Hepatocyte (in vitro differentiated cells): ENCODE measurements around the gene PTPN18. TPM values are rescaled to one million over a fixed set of nuclear protein-coding genes. Genes with fewer than 3 reads are reported as not detected.

Experiments used
- DNase-seq: peaks from one replicate; pipeline ENCODE4 v3.0.0-alpha.2; 2016; ENCODE audit warnings: low spot score
- H2AFZ ChIP-seq: fragments of 200-600 bp; sonication (generic); 2 replicates; pipeline ENCODE4 v1.6.0; 2016; ENCODE audit warnings: antibody characterized with exemption, mild to moderate bottlenecking
- H3K27ac ChIP-seq: fragments of 200-600 bp; sonication (generic); 2 replicates; pipeline ENCODE4 v1.5.1; 2016; ENCODE audit warnings: mild to moderate bottlenecking
- H3K27me3 ChIP-seq: fragments of 200-600 bp; sonication (generic); 2 replicates; pipeline ENCODE4 v1.6.1; 2016
- H3K36me3 ChIP-seq: fragments of 200-600 bp; sonication (generic); replicated peaks from 2 replicates; pipeline ENCODE4 v1.5.1; 2016; ENCODE audit warnings: low read depth; ENCODE audit not compliant: insufficient read depth
- H3K4me1 ChIP-seq: fragments of 200-600 bp; sonication (generic); 2 replicates; pipeline ENCODE4 v1.5.1; 2016; ENCODE audit warnings: mild to moderate bottlenecking, moderate library complexity; ENCODE audit not compliant: insufficient read depth
- H3K4me2 ChIP-seq: fragments of 200-600 bp; sonication (generic); 2 replicates; pipeline ENCODE4 v1.6.0; 2016
- H3K4me3 ChIP-seq: fragments of 200-600 bp; sonication (generic); 2 replicates; pipeline ENCODE4 v1.5.1; 2016; ENCODE audit warnings: mild to moderate bottlenecking
- H3K79me2 ChIP-seq: fragments of 200-600 bp; sonication (generic); 2 replicates; pipeline ENCODE4 v1.6.0; 2017; ENCODE audit warnings: mild to moderate bottlenecking
- H3K9me2 ChIP-seq: fragments of 200-600 bp; sonication (generic); replicated peaks from 2 replicates; pipeline ENCODE4 v1.6.0; 2017; ENCODE audit warnings: mild to moderate bottlenecking; ENCODE audit not compliant: insufficient read depth
- H3K9me3 ChIP-seq: fragments of 200-600 bp; sonication (generic); 2 replicates; pipeline ENCODE4 v1.5.1; 2016; ENCODE audit warnings: low read depth, mild to moderate bottlenecking
- H4K20me1 ChIP-seq: fragments of 200-600 bp; sonication (generic); 2 replicates; pipeline ENCODE4 v1.6.0; 2016; ENCODE audit warnings: mild to moderate bottlenecking; ENCODE audit not compliant: insufficient read depth, poor library complexity, severe bottlenecking
- CTCF ChIP-seq: fragments of 200-600 bp; sonication (generic); IDR thresholded peaks from 2 replicates; pipeline ENCODE4 v1.5.1; 2016; ENCODE audit warnings: antibody characterized with exemption, mild to moderate bottlenecking; ENCODE audit not compliant: poor library complexity
- EZH2 ChIP-seq: fragments of 200-600 bp; sonication (generic); IDR thresholded peaks from 2 replicates; pipeline ENCODE4 v1.6.1; 2016; ENCODE audit warnings: antibody characterized with exemption, mild to moderate bottlenecking, borderline replicate concordance
- EZH2phosphoT487 ChIP-seq: fragments of 200-600 bp; sonication (generic); IDR thresholded peaks from one replicate; pipeline ENCODE4 v1.6.1; 2018; ENCODE audit warnings: antibody characterized with exemption, mild to moderate bottlenecking, low read depth, moderate library complexity; ENCODE audit not compliant: unreplicated experiment, severe bottlenecking
- WGBS: methylation state at CpG from one replicate; pipeline ENCODE4 v1.1.6; 2016; ENCODE audit warnings: low lambda C conversion rate; ENCODE audit errors: missing lambda C conversion rate; 5-methylcytosine and 5-hydroxymethylcytosine counted together
- polyA plus RNA-seq: library from polyadenylated mRNA; unstranded; fragments of >200 nt; fragmentation: Nextera tagmentation; extraction: Ambion mirVana; gene quantifications from 2 replicates; pipeline ENCODE4 v1.2.1, GENCODE V29; 2016
- total RNA-seq: library from RNA; depleted of rRNA; stranded (reverse); fragments of >200 nt; gene quantifications from 2 replicates; pipeline ENCODE4 v1.2.3, GENCODE V29; 2014

Gene PTPN18
- total and polyA plus RNA-seq, 2 experiments from 2014 or later = 34.7 to 34.8 TPM

GRCh38 chr2:130376433-130377293 is 20.8 kb downstream of the PTPN18 start:
- H3K9me3 ChIP-seq = no peaks in the 10 kb centered on the region
- no peak overlapping the region for H2AFZ ChIP-seq
- H4K20me1 ChIP-seq = no peaks in the 10 kb centered on the region
- peaks cover 18% of the 10 kb centered on the region for H3K79me2 ChIP-seq
- TF ChIP-seq EZH2 (no peak), EZH2phosphoT487 (no peak), CTCF (no peak)
- no peaks in the 10 kb centered on the region for H3K4me1 ChIP-seq
- H3K27me3 ChIP-seq = no peaks in the 10 kb centered on the region
- no peak overlapping the region for H3K27ac ChIP-seq
- H3K36me3 ChIP-seq = no peaks in the 10 kb centered on the region
- H3K9me2 ChIP-seq = no peaks in the 10 kb centered on the region
- WGBS = 86% methylated on average over 11 of the region's 11 CpGs
- no peak overlapping the region for H3K4me2 ChIP-seq
- no peak for DNase-seq
- H3K4me3 ChIP-seq = no peak overlapping the region

GRCh38 chr2:130377491-130377890 is 21.6 kb downstream of the PTPN18 start:
- no peaks in the 10 kb centered on the region for H3K36me3 ChIP-seq
- DNase-seq = no peak
- H2AFZ ChIP-seq = no peak overlapping the region
- H3K4me1 ChIP-seq = no peaks in the 10 kb centered on the region
- H3K4me2 ChIP-seq = no peak overlapping the region
- H3K9me2 ChIP-seq = no peaks in the 10 kb centered on the region
- TF ChIP-seq CTCF = no peak
- no peak for TF ChIP-seq EZH2
- TF ChIP-seq EZH2phosphoT487 = no peak
- no peak overlapping the region for H3K27ac ChIP-seq
- no peak overlapping the region for H3K4me3 ChIP-seq
- H3K79me2 ChIP-seq = peaks cover 18% of the 10 kb centered on the region
- no peaks in the 10 kb centered on the region for H3K27me3 ChIP-seq
- no peaks in the 10 kb centered on the region for H4K20me1 ChIP-seq
- H3K9me3 ChIP-seq = no peaks in the 10 kb centered on the region
- 93% methylated on average over 5 of the region's 5 CpGs for WGBS

- DNase-seq = no peak
- TF ChIP-seq EZH2phosphoT487 (no peak), CTCF (no peak), EZH2 (no peak)
- H3K36me3 ChIP-seq = no peaks in the 10 kb centered on the region
- no peaks in the 10 kb centered on the region for H3K4me1 ChIP-seq
- no peaks in the 10 kb centered on the region for H3K9me3 ChIP-seq
- no peak overlapping the region for H3K4me3 ChIP-seq
- H2AFZ ChIP-seq = no peak overlapping the region
- no peaks in the 10 kb centered on the region for H3K27me3 ChIP-seq
- WGBS = 90% methylated on average over 3 of the region's 3 CpGs
- no peaks in the 10 kb centered on the region for H4K20me1 ChIP-seq
- no peak overlapping the region for H3K4me2 ChIP-seq
- peaks cover 14% of the 10 kb centered on the region for H3K79me2 ChIP-seq
- H3K27ac ChIP-seq = no peak overlapping the region
- H3K9me2 ChIP-seq = no peaks in the 10 kb centered on the region
Measured at GRCh38 chr2:130378206-130378897, 22.5 kb downstream of the PTPN18 start.
